GM23338 (cell line): Measurements from ENCODE around the gene ORC2. TPM values are rescaled to one million over a fixed set of nuclear protein-coding genes. Genes with fewer than 3 reads are reported as not detected.

Experiments used
- ATAC-seq: fragments of 200-7000 bp; cut with Tn5 transposase; 3 replicates; pipeline ENCODE4 v1.9.1; 2020
- DNase-seq: peaks from one replicate; pipeline ENCODE4 v3.0.0-alpha.2; 2015; ENCODE audit warnings: low spot score
- H2AFZ ChIP-seq: fragments of 200-600 bp; sonication (generic); 2 replicates; pipeline ENCODE4 v1.8.0; 2016; ENCODE audit warnings: antibody characterized with exemption, mild to moderate bottlenecking, moderate library complexity
- H3F3A ChIP-seq: fragments of 200-600 bp; sonication (generic); replicated peaks from 2 replicates; pipeline ENCODE4 v1.8.0; 2017; ENCODE audit warnings: antibody characterized with exemption, mixed run types, low read depth
- H3K27ac ChIP-seq: fragments of 200-600 bp; sonication (generic); 2 replicates; pipeline ENCODE4 v1.6.1; 2016; ENCODE audit warnings: low read depth
- H3K27me3 ChIP-seq: fragments of 200-600 bp; sonication (generic); 2 replicates; pipeline ENCODE4 v1.8.0; 2016; ENCODE audit warnings: mild to moderate bottlenecking, mixed run types, moderate library complexity; ENCODE audit not compliant: insufficient read depth
- H3K36me3 ChIP-seq: fragments of 200-600 bp; sonication (generic); 2 replicates; pipeline ENCODE4 v1.8.0; 2016; ENCODE audit warnings: mild to moderate bottlenecking; ENCODE audit not compliant: insufficient read depth
- H3K4me1 ChIP-seq: fragments of 200-600 bp; sonication (generic); 2 replicates; pipeline ENCODE4 v1.8.0; 2016; ENCODE audit warnings: mild to moderate bottlenecking, moderate library complexity; ENCODE audit not compliant: insufficient read depth
- H3K4me2 ChIP-seq: fragments of 200-600 bp; sonication (generic); 2 replicates; pipeline ENCODE4 v1.7.1; 2017; ENCODE audit warnings: mixed run types
- H3K4me3 ChIP-seq: fragments of 200-600 bp; sonication (generic); 2 replicates; pipeline ENCODE4 v1.6.1; 2016; ENCODE audit warnings: mixed run types
- H3K79me2 ChIP-seq: fragments of 200-600 bp; sonication (generic); replicated peaks from 2 replicates; pipeline ENCODE4 v1.8.0; 2017; ENCODE audit warnings: mild to moderate bottlenecking; ENCODE audit not compliant: insufficient read depth
- H3K9me2 ChIP-seq: fragments of 200-600 bp; sonication (generic); 2 replicates; pipeline ENCODE4 v1.8.0; 2017; ENCODE audit not compliant: insufficient read depth
- H4K20me1 ChIP-seq: fragments of 200-600 bp; sonication (generic); replicated peaks from 2 replicates; pipeline ENCODE4 v1.8.0; 2017; ENCODE audit warnings: mild to moderate bottlenecking; ENCODE audit not compliant: insufficient read depth
- H3K27ac Mint-ChIP-seq: 2 replicates; pipeline ENCODE4 v1.8.0; 2020; ENCODE audit warnings: inconsistent platforms, mild to moderate bottlenecking, moderate library complexity, mixed read lengths
- H3K27me3 Mint-ChIP-seq: 3 replicates; pipeline ENCODE4 v1.8.0; 2022; ENCODE audit warnings: low read depth, mild to moderate bottlenecking, moderate library complexity, mixed read lengths, inconsistent platforms; ENCODE audit not compliant: insufficient read depth, poor library complexity
- H3K36me3 Mint-ChIP-seq: 3 replicates; pipeline ENCODE4 v1.8.0; 2021; ENCODE audit warnings: low read depth, mild to moderate bottlenecking, inconsistent platforms, moderate library complexity, mixed read lengths
- H3K4me1 Mint-ChIP-seq: 3 replicates; pipeline ENCODE4 v1.8.0; 2020; ENCODE audit warnings: mild to moderate bottlenecking, inconsistent platforms, mixed read lengths
- H3K4me3 Mint-ChIP-seq: 3 replicates; pipeline ENCODE4 v1.8.0; 2021; ENCODE audit warnings: moderate library complexity, mild to moderate bottlenecking, inconsistent platforms, mixed read lengths
- H3K9me3 Mint-ChIP-seq: 3 replicates; pipeline ENCODE4 v1.8.0; 2020; ENCODE audit warnings: moderate library complexity, mild to moderate bottlenecking, inconsistent platforms, mixed read lengths
- CREB1 ChIP-seq: fragments of 250-450 bp; sonication (Bioruptor Pico); IDR thresholded peaks from 2 replicates; pipeline ENCODE4 v1.5.0; 2020; ENCODE audit warnings: low read depth, mild to moderate bottlenecking, moderate library complexity
- EZH2 ChIP-seq: fragments of 200-600 bp; sonication (generic); IDR thresholded peaks from one replicate; pipeline ENCODE4 v1.8.0; 2017; ENCODE audit warnings: antibody characterized with exemption, mild to moderate bottlenecking, low read depth; ENCODE audit not compliant: unreplicated experiment
- EZH2phosphoT487 ChIP-seq: fragments of 200-600 bp; sonication (generic); IDR thresholded peaks from one replicate; pipeline ENCODE4 v1.8.1; 2018; ENCODE audit warnings: antibody characterized with exemption; ENCODE audit not compliant: unreplicated experiment
- JUNB ChIP-seq: IDR thresholded peaks from one replicate; pipeline ENCODE4 v1.6.1; 2016; ENCODE audit warnings: antibody characterized with exemption; ENCODE audit not compliant: unreplicated experiment
- NANOG ChIP-seq: IDR thresholded peaks from 2 replicates; pipeline ENCODE4 v1.6.1; 2016; ENCODE audit warnings: antibody characterized with exemption, borderline replicate concordance
- POLR2AphosphoS5 ChIP-seq: IDR thresholded peaks from 2 replicates; pipeline ENCODE4 v1.6.1; 2016; ENCODE audit warnings: antibody characterized with exemption, low read depth
- STAT1 ChIP-seq: IDR thresholded peaks from one replicate; pipeline ENCODE4 v1.6.1; 2016; ENCODE audit warnings: antibody characterized with exemption; ENCODE audit not compliant: unreplicated experiment
- ZNF114 ChIP-seq: fragments of 250-450 bp; sonication (Bioruptor Pico); IDR thresholded peaks from 2 replicates; pipeline ENCODE4 v1.5.0; 2020; ENCODE audit warnings: mild to moderate bottlenecking, moderate library complexity
- ZNF331 ChIP-seq: fragments of 250-450 bp; sonication (Bioruptor Pico); IDR thresholded peaks from 2 replicates; pipeline ENCODE4 v1.5.0; 2020; ENCODE audit warnings: low read depth, mild to moderate bottlenecking, moderate library complexity
- polyA plus RNA-seq: library from polyadenylated mRNA; unstranded; fragments of >200 nt; fragmentation: Nextera tagmentation; extraction: Ambion mirVana; gene quantifications from 2 replicates; pipeline ENCODE4 v1.2.1, GENCODE V29; 2016
- total RNA-seq: library from RNA; depleted of rRNA; stranded (reverse); fragments of >200 nt; shearing (Covaris generic); gene quantifications from 2 replicates; pipeline ENCODE4 v1.2.3, GENCODE V29; 2014
- TF ChIP-seq, protein P1 (sequence below): IDR thresholded peaks from 2 replicates; pipeline ENCODE4 v1.6.1; 2016; ENCODE audit warnings: antibody characterized with exemption
- TF ChIP-seq, protein P2 (sequence below): IDR thresholded peaks from one replicate; pipeline ENCODE4 v1.6.1; 2018; ENCODE audit warnings: antibody characterized with exemption; ENCODE audit not compliant: unreplicated experiment
- TF ChIP-seq, protein P3 (sequence below): fragments of 250-450 bp; sonication (Bioruptor Pico); IDR thresholded peaks from 2 replicates; pipeline ENCODE4 v1.5.0; 2020; ENCODE audit warnings: mild to moderate bottlenecking, moderate library complexity
- TF ChIP-seq, protein P4 (sequence below), 2 experiments: fragments of 200-600 bp in 1 of 2; sonication (generic) in 1 of 2; conservative IDR thresholded peaks; 2 replicates each; pipeline versions ENCODE4 v1.5.1 to v1.6.1; 2016 to 2017; ENCODE audit warnings: antibody characterized with exemption in 2 of 2, low read depth in 2 of 2, mild to moderate bottlenecking in 2 of 2, moderate library complexity in 1 of 2

The ORC2 gene
- total and polyA plus RNA-seq, 2 experiments from 2014 or later: 26.1 to 42.0 TPM

DNA sequence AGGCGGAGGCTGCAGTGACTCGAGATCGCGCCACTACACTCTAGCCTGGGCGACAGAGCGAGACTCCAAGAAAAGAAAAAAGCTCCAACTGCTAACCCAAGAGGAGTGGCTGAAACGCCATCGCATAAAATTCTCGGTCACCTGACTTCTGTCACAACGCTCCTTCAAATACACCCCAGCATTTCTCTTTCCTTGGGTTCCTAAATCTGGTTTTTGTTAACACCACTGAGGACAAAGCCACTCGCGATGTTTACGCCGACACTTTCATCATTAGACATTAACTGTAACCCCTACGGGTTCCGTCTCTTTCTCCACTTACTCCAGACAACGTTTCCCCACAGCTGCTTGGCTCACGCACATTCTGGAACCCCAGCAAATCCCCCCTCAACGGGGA, 99.7 kb downstream of the ORC2 start:
- Histone ChIP-seq H3K36me3 (peaks cover 20% of the 10 kb centered on the region), H3K79me2 (peaks cover 52% of the 10 kb centered on the region), H3K4me1 (peaks cover 18% of the 10 kb centered on the region), H3F3A (no peaks in the 10 kb centered on the region; the same call in 1 of the 2 replicates), H4K20me1 (peaks cover 14% of the 10 kb centered on the region; the same call in 1 of the 2 replicates), H3K27ac (peak overlapping the region; percentile 98), H3K9me2 (no peaks in the 10 kb centered on the region), H3K4me3 (peak overlapping the region; percentile 85), H3K4me2 (peak overlapping the region; percentile 78), H2AFZ (peak overlapping the region; percentile 95; the same call in 1 of the 2 replicates), H3K27me3 (no peaks in the 10 kb centered on the region)
- ATAC-seq (peak; percentile 3; the same call in 2 of the 3 replicates), DNase-seq (no peak)
- H3K27me3 Mint-ChIP-seq: peaks cover 7% of the 10 kb centered on the region
- peak overlapping the region; percentile 99 for H3K4me3 Mint-ChIP-seq
- H3K36me3 Mint-ChIP-seq: peaks cover 31% of the 10 kb centered on the region
- TF ChIP-seq, protein P1, sequence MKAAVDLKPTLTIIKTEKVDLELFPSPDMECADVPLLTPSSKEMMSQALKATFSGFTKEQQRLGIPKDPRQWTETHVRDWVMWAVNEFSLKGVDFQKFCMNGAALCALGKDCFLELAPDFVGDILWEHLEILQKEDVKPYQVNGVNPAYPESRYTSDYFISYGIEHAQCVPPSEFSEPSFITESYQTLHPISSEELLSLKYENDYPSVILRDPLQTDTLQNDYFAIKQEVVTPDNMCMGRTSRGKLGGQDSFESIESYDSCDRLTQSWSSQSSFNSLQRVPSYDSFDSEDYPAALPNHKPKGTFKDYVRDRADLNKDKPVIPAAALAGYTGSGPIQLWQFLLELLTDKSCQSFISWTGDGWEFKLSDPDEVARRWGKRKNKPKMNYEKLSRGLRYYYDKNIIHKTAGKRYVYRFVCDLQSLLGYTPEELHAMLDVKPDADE: no peak
- TF ChIP-seq EZH2 (no peak), STAT1 (no peak), ZNF114 (no peak), CREB1 (CRISPR knock-in tag) (no peak), JUNB (no peak), NANOG (no peak), POLR2AphosphoS5 (no peak), EZH2phosphoT487 (no peak), ZNF331 (CRISPR knock-in tag) (no peak)
- TF ChIP-seq, protein P2, sequence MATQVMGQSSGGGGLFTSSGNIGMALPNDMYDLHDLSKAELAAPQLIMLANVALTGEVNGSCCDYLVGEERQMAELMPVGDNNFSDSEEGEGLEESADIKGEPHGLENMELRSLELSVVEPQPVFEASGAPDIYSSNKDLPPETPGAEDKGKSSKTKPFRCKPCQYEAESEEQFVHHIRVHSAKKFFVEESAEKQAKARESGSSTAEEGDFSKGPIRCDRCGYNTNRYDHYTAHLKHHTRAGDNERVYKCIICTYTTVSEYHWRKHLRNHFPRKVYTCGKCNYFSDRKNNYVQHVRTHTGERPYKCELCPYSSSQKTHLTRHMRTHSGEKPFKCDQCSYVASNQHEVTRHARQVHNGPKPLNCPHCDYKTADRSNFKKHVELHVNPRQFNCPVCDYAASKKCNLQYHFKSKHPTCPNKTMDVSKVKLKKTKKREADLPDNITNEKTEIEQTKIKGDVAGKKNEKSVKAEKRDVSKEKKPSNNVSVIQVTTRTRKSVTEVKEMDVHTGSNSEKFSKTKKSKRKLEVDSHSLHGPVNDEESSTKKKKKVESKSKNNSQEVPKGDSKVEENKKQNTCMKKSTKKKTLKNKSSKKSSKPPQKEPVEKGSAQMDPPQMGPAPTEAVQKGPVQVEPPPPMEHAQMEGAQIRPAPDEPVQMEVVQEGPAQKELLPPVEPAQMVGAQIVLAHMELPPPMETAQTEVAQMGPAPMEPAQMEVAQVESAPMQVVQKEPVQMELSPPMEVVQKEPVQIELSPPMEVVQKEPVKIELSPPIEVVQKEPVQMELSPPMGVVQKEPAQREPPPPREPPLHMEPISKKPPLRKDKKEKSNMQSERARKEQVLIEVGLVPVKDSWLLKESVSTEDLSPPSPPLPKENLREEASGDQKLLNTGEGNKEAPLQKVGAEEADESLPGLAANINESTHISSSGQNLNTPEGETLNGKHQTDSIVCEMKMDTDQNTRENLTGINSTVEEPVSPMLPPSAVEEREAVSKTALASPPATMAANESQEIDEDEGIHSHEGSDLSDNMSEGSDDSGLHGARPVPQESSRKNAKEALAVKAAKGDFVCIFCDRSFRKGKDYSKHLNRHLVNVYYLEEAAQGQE: no peak
- TF ChIP-seq, protein P3, sequence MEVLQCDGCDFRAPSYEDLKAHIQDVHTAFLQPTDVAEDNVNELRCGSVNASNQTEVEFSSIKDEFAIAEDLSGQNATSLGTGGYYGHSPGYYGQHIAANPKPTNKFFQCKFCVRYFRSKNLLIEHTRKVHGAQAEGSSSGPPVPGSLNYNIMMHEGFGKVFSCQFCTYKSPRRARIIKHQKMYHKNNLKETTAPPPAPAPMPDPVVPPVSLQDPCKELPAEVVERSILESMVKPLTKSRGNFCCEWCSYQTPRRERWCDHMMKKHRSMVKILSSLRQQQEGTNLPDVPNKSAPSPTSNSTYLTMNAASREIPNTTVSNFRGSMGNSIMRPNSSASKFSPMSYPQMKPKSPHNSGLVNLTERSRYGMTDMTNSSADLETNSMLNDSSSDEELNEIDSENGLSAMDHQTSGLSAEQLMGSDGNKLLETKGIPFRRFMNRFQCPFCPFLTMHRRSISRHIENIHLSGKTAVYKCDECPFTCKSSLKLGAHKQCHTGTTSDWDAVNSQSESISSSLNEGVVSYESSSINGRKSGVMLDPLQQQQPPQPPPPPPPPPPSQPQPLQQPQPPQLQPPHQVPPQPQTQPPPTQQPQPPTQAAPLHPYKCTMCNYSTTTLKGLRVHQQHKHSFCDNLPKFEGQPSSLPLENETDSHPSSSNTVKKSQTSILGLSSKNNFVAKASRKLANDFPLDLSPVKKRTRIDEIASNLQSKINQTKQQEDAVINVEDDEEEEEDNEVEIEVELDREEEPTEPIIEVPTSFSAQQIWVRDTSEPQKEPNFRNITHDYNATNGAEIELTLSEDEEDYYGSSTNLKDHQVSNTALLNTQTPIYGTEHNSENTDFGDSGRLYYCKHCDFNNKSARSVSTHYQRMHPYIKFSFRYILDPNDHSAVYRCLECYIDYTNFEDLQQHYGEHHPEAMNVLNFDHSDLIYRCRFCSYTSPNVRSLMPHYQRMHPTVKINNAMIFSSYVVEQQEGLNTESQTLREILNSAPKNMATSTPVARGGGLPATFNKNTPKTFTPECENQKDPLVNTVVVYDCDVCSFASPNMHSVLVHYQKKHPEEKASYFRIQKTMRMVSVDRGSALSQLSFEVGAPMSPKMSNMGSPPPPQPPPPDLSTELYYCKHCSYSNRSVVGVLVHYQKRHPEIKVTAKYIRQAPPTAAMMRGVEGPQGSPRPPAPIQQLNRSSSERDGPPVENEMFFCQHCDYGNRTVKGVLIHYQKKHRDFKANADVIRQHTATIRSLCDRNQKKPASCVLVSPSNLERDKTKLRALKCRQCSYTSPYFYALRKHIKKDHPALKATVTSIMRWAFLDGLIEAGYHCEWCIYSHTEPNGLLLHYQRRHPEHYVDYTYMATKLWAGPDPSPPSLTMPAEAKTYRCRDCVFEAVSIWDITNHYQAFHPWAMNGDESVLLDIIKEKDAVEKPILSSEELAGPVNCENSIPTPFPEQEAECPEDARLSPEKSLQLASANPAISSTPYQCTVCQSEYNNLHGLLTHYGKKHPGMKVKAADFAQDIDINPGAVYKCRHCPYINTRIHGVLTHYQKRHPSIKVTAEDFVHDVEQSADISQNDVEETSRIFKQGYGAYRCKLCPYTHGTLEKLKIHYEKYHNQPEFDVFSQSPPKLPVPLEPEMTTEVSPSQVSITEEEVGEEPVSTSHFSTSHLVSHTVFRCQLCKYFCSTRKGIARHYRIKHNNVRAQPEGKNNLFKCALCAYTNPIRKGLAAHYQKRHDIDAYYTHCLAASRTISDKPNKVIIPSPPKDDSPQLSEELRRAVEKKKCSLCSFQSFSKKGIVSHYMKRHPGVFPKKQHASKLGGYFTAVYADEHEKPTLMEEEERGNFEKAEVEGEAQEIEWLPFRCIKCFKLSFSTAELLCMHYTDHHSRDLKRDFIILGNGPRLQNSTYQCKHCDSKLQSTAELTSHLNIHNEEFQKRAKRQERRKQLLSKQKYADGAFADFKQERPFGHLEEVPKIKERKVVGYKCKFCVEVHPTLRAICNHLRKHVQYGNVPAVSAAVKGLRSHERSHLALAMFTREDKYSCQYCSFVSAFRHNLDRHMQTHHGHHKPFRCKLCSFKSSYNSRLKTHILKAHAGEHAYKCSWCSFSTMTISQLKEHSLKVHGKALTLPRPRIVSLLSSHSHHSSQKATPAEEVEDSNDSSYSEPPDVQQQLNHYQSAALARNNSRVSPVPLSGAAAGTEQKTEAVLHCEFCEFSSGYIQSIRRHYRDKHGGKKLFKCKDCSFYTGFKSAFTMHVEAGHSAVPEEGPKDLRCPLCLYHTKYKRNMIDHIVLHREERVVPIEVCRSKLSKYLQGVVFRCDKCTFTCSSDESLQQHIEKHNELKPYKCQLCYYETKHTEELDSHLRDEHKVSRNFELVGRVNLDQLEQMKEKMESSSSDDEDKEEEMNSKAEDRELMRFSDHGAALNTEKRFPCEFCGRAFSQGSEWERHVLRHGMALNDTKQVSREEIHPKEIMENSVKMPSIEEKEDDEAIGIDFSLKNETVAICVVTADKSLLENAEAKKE (CRISPR knock-in tag): no peak
- TF ChIP-seq, protein P4, sequence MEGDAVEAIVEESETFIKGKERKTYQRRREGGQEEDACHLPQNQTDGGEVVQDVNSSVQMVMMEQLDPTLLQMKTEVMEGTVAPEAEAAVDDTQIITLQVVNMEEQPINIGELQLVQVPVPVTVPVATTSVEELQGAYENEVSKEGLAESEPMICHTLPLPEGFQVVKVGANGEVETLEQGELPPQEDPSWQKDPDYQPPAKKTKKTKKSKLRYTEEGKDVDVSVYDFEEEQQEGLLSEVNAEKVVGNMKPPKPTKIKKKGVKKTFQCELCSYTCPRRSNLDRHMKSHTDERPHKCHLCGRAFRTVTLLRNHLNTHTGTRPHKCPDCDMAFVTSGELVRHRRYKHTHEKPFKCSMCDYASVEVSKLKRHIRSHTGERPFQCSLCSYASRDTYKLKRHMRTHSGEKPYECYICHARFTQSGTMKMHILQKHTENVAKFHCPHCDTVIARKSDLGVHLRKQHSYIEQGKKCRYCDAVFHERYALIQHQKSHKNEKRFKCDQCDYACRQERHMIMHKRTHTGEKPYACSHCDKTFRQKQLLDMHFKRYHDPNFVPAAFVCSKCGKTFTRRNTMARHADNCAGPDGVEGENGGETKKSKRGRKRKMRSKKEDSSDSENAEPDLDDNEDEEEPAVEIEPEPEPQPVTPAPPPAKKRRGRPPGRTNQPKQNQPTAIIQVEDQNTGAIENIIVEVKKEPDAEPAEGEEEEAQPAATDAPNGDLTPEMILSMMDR (conservative IDR thresholded peaks at IDR 0.05; ENCODE audit: low read depth in 2 of 2): no peak
- peaks cover 17% of the 10 kb centered on the region for H3K4me1 Mint-ChIP-seq
- peak overlapping the region; percentile 99 for H3K27ac Mint-ChIP-seq
- no peaks in the 10 kb centered on the region for H3K9me3 Mint-ChIP-seq
